IMR-90 (cell line): Measurements from ENCODE around the gene PPP2R1A. TPM values are rescaled to one million over a fixed set of nuclear protein-coding genes. Genes with fewer than 3 reads are reported as not detected.

ENCODE experiments used
- ATAC-seq: fragments of 200-7000 bp; cut with Tn5 transposase; 2 replicates; pipeline ENCODE4 v1.9.1; 2020; ENCODE audit warnings: low read depth, mild to moderate bottlenecking, moderate library complexity
- BruUV-seq: library from RNA; stranded (reverse); fragments of 400-500 nt; replicated peaks from 2 replicates; lab custom pipeline; 2021; lab: Mats Ljungman, UMichigan
- CTCF ChIA-PET: fragments of 300-600 bp; formaldehyde crosslinking; extraction: SDS; loops from one replicate; lab custom pipeline; 2021; ENCODE audit warnings: antibody characterized with exemption; lab: Yijun Ruan, JAX
- POLR2A ChIA-PET: fragments of 300-600 bp; sonication (Branson Sonifier 250); formaldehyde crosslinking; loops from one replicate; lab custom pipeline; 2022; ENCODE audit warnings: antibody characterized with exemption; ENCODE audit not compliant: unreplicated experiment; lab: Charles Lee
- DNase-seq: peaks from one replicate; pipeline ENCODE4 v3.0.0; 2013
- H2AFZ ChIP-seq: replicated peaks from 2 replicates; pipeline ENCODE3; 2013; ENCODE audit warnings: low read length, mild to moderate bottlenecking; ENCODE audit not compliant: poor library complexity
- H2AK5ac ChIP-seq: 2 replicates; pipeline ENCODE4 v1.6.1; 2013; ENCODE audit warnings: low read depth, low read length, inconsistent platforms
- H2AK9ac ChIP-seq: replicated peaks from 2 replicates; pipeline ENCODE3; 2013; ENCODE audit warnings: mild to moderate bottlenecking, low read depth, low read length, moderate library complexity; ENCODE audit not compliant: poor library complexity
- H2BK120ac ChIP-seq: 2 replicates; pipeline ENCODE4 v1.6.1; 2013; ENCODE audit warnings: low read depth, low read length, inconsistent platforms
- H2BK15ac ChIP-seq: 3 replicates; pipeline ENCODE4 v1.6.1; 2013; ENCODE audit warnings: low read depth, low read length, inconsistent platforms
- H2BK20ac ChIP-seq: 2 replicates; pipeline ENCODE4 v1.6.1; 2013; ENCODE audit warnings: low read depth, mild to moderate bottlenecking, inconsistent platforms, low read length, moderate library complexity
- H2BK5ac ChIP-seq: 2 replicates; pipeline ENCODE4 v1.6.1; 2013; ENCODE audit warnings: mild to moderate bottlenecking, low read depth, low read length, inconsistent platforms; ENCODE audit not compliant: poor library complexity, severe bottlenecking
- H3K14ac ChIP-seq: replicated peaks from 2 replicates; pipeline ENCODE4 v1.6.1; 2013; ENCODE audit warnings: low read depth, low read length, inconsistent platforms
- H3K18ac ChIP-seq: 2 replicates; pipeline ENCODE4 v1.6.1; 2013; ENCODE audit warnings: low read depth, low read length, control low read depth
- H3K23ac ChIP-seq: 2 replicates; pipeline ENCODE4 v1.6.1; 2013; ENCODE audit warnings: low read depth, low read length, inconsistent platforms
- H3K27ac ChIP-seq: 2 replicates; pipeline ENCODE4 v1.5.1; 2013; ENCODE audit warnings: mild to moderate bottlenecking, control low read depth, low read length; ENCODE audit not compliant: insufficient read depth
- H3K27me3 ChIP-seq: 2 replicates; pipeline ENCODE4 v1.6.1; 2013; ENCODE audit warnings: low read length; ENCODE audit not compliant: control insufficient read depth, insufficient read depth
- H3K36me3 ChIP-seq: 2 replicates; pipeline ENCODE4 v1.6.1; 2013; ENCODE audit warnings: low read length, mixed read lengths; ENCODE audit not compliant: control insufficient read depth, insufficient read depth
- H3K4ac ChIP-seq: 2 replicates; pipeline ENCODE4 v1.6.1; 2013; ENCODE audit warnings: low read depth, low read length, inconsistent platforms
- H3K4me1 ChIP-seq: 2 replicates; pipeline ENCODE4 v1.6.1; 2013; ENCODE audit warnings: low read length, mixed read lengths; ENCODE audit not compliant: control insufficient read depth, insufficient read depth
- H3K4me2 ChIP-seq: 2 replicates; pipeline ENCODE4 v1.6.1; 2013; ENCODE audit warnings: low read depth, mild to moderate bottlenecking, control low read depth, low read length, moderate library complexity
- H3K4me3 ChIP-seq: 2 replicates; pipeline ENCODE4 v1.5.1; 2013; ENCODE audit warnings: low read depth, mild to moderate bottlenecking, control low read depth, low read length, moderate library complexity; ENCODE audit not compliant: insufficient read depth
- H3K56ac ChIP-seq: 2 replicates; pipeline ENCODE4 v1.6.1; 2013; ENCODE audit warnings: low read length, inconsistent platforms; ENCODE audit not compliant: insufficient read depth; ENCODE audit errors: extremely low read depth
- H3K79me1 ChIP-seq, 2 experiments: 2 replicates each; pipeline ENCODE4 v1.6.1; 2013; ENCODE audit warnings: low read length in 2 of 2, inconsistent platforms in 1 of 2, low read depth in 1 of 2
- H3K9ac ChIP-seq: 2 replicates; pipeline ENCODE4 v1.6.1; 2013; ENCODE audit warnings: low read depth, low read length, control low read depth
- H3K9me1 ChIP-seq: 2 replicates; pipeline ENCODE4 v1.6.1; 2013; ENCODE audit warnings: low read length, inconsistent platforms; ENCODE audit not compliant: insufficient read depth
- H3K9me3 ChIP-seq: 2 replicates; pipeline ENCODE4 v1.6.1; 2013; ENCODE audit warnings: low read length; ENCODE audit not compliant: control insufficient read depth, insufficient read depth
- H4K20me1 ChIP-seq: 2 replicates; pipeline ENCODE4 v1.6.1; 2013; ENCODE audit warnings: low read length, inconsistent platforms; ENCODE audit not compliant: insufficient read depth
- H4K5ac ChIP-seq: 2 replicates; pipeline ENCODE4 v1.6.1; 2013; ENCODE audit warnings: mild to moderate bottlenecking, low read depth, low read length, control low read depth
- H4K8ac ChIP-seq, 2 experiments: 2 replicates each; pipeline ENCODE4 v1.6.1; 2013; ENCODE audit warnings: low read depth in 2 of 2, low read length in 2 of 2, control low read depth in 1 of 2, inconsistent platforms in 1 of 2
- H4K91ac ChIP-seq: 2 replicates; pipeline ENCODE4 v1.6.1; 2013; ENCODE audit warnings: low read depth, low read length, inconsistent platforms; ENCODE audit not compliant: insufficient read depth
- BHLHE40 ChIP-seq: fragments of 150-350 bp; IDR thresholded peaks from 2 replicates; pipeline ENCODE4 v1.6.1; 2016; ENCODE audit warnings: mild to moderate bottlenecking, low read depth, low read length
- CEBPB ChIP-seq: IDR thresholded peaks from 2 replicates; pipeline ENCODE4 v1.6.1; 2012; ENCODE audit warnings: low read depth, low read length, improper control_type of control experiment
- CHD1 ChIP-seq: IDR thresholded peaks from 2 replicates; pipeline ENCODE4 v1.6.1; 2012; ENCODE audit warnings: low read depth, low read length, improper control_type of control experiment
- ELK1 ChIP-seq: fragments of 150-350 bp; IDR thresholded peaks from 2 replicates; pipeline ENCODE4 v1.6.1; 2016; ENCODE audit warnings: low read depth, mild to moderate bottlenecking, low read length, moderate library complexity, borderline replicate concordance
- MAZ ChIP-seq: IDR thresholded peaks from 2 replicates; pipeline ENCODE4 v1.6.1; 2012; ENCODE audit warnings: low read depth, mild to moderate bottlenecking, low read length, improper control_type of control experiment, moderate library complexity, borderline replicate concordance
- MXI1 ChIP-seq: IDR thresholded peaks from 2 replicates; pipeline ENCODE4 v1.6.1; 2012; ENCODE audit warnings: low read depth, mild to moderate bottlenecking, low read length, moderate library complexity, borderline replicate concordance
- POLR2A ChIP-seq: IDR thresholded peaks from 2 replicates; pipeline ENCODE4 v1.6.1; 2012; ENCODE audit warnings: mild to moderate bottlenecking, low read depth, low read length
- RCOR1 ChIP-seq: IDR thresholded peaks from 2 replicates; pipeline ENCODE4 v1.6.1; 2012; ENCODE audit warnings: mild to moderate bottlenecking, low read length, improper control_type of control experiment; ENCODE audit not compliant: insufficient replicate concordance
- WGBS, 2 experiments: methylation state at CpG; one replicate each; pipeline versions ENCODE4 v1.1.5 to v1.1.7; 2013; ENCODE audit warnings: missing lambda C conversion rate in 2 of 2; ENCODE audit not compliant: insufficient read length in 1 of 2; ENCODE audit errors: extremely low coverage in 2 of 2; 5-methylcytosine and 5-hydroxymethylcytosine counted together
- dilution Hi-C: fragments of 300-500 bp; cut with HindIII; formaldehyde crosslinking; loops from one replicate; pipeline ENCODE4 v1.14.3; 2018; ENCODE audit warnings: low sequenced_read_pairs; ENCODE audit not compliant: unreplicated experiment
- in situ Hi-C: fragments of 300-500 bp; cut with MboI; formaldehyde crosslinking; loops from 3 replicates; pipeline ENCODE4 v1.14.3; 2019; ENCODE audit warnings: low sequenced_read_pairs, inconsistent platforms, mixed read lengths
- intact Hi-C: fragments of 100-400 bp; cut with micrococcal nuclease; formaldehyde crosslinking; loops from 2 replicates; pipeline ENCODE4 v1.10.0; 2022
- polyA plus RNA-seq, 3 experiments: library from polyadenylated mRNA; depleted of rRNA; stranded (reverse); fragments of >200 nt; gene quantifications; 2 replicates each; pipeline ENCODE4 v1.2.3, GENCODE V29; 2012; ENCODE audit warnings: low replicate concordance in 1 of 3
- total RNA-seq: library from RNA; depleted of rRNA; stranded (reverse); fragments of >200 nt; gene quantifications from 2 replicates; pipeline ENCODE4 v1.2.3, GENCODE V29; 2012

Gene PPP2R1A
- total and polyA plus RNA-seq, 2 of the 4 experiments (the other 2 are of a cell fraction), result 173 to 250 TPM

- TF ChIP-seq MAZ (peak; percentile 20; the same call in 1 of the 2 replicates), RCOR1 (no peak)
Measured at GRCh38 chr19:52269338-52270261, 79.7 kb downstream of the PPP2R1A start, which contains the start of gene ZNF766 (continued).

GRCh38 chr19:52270266-52270885 is 80.5 kb downstream of the PPP2R1A start:
- Histone ChIP-seq H4K20me1 (no peaks in the 10 kb centered on the region), H3K4me2 (peak overlapping the region; percentile 73), H2AK5ac (peak overlapping the region; percentile 82), H3K4me3 (peak overlapping the region; percentile 90), H2BK15ac (no peak overlapping the region; the same call in 2 of the 3 replicates), H2BK120ac (peak overlapping the region; percentile 28), H4K8ac (peak overlapping the region; percentile 80 to 95), H3K23ac (peak overlapping the region; percentile 93), H3K79me1 (peaks cover 21 to 43% of the 10 kb centered on the region in 2 experiments; a peak in 3 of 4 replicates), H2AFZ (peak overlapping the region; percentile 94), H3K9me1 (no peaks in the 10 kb centered on the region), H3K4me1 (peaks cover 2% of the 10 kb centered on the region), H2BK20ac (no peak overlapping the region), H3K27me3 (no peaks in the 10 kb centered on the region), H2AK9ac (peak overlapping the region; percentile 99), H3K4ac (peak overlapping the region; percentile 96), H3K9me3 (no peaks in the 10 kb centered on the region; the same call in 1 of the 2 replicates), H3K56ac (peak overlapping the region; percentile 99), H4K91ac (peak overlapping the region; percentile 91), H3K18ac (peak overlapping the region; percentile 66), H3K27ac (peak overlapping the region; percentile 97), H4K5ac (peak overlapping the region; percentile 92), H2BK5ac (peak overlapping the region; percentile 86), H3K36me3 (peaks cover 13% of the 10 kb centered on the region), H3K14ac (peak overlapping the region; percentile 98), H3K9ac (peak overlapping the region; percentile 99)
- CTCF ChIA-PET, result no interaction called here
- no peak for TF ChIP-seq MAZ
- no peak for TF ChIP-seq POLR2A
- no peak for TF ChIP-seq CEBPB
- TF ChIP-seq CHD1, result no peak
- peak; percentile 41; the same call in 1 of the 2 replicates for TF ChIP-seq MXI1
- no peak for TF ChIP-seq RCOR1
- TF ChIP-seq BHLHE40, result no peak
- TF ChIP-seq ELK1, result no peak
- WGBS, 2 experiments, result 12% methylated on average over 8 of the region's 11 CpGs; no CpG with 5 or more reads in 1 of the 2 experiments
- intact Hi-C loops, result no loop called here
- POLR2A ChIA-PET, result no interaction called here
- in situ Hi-C loops, result no loop called here
- dilution Hi-C loops, result no loop called here
- ATAC-seq (peak; percentile 27), DNase-seq (peak; percentile 17)
- no TSS peak for BruUV-seq
